NCI-H345 treated with DMSO at 0.1 percent for 48 hours (cell line): ENCODE data around the gene CHSY3.

Experiments used
- DNase-seq: peaks from one replicate; lab custom pipeline; 2025; ENCODE audit not compliant: unreplicated experiment; lab: John Stamatoyannopoulos, UW

Gene CHSY3

DNA sequence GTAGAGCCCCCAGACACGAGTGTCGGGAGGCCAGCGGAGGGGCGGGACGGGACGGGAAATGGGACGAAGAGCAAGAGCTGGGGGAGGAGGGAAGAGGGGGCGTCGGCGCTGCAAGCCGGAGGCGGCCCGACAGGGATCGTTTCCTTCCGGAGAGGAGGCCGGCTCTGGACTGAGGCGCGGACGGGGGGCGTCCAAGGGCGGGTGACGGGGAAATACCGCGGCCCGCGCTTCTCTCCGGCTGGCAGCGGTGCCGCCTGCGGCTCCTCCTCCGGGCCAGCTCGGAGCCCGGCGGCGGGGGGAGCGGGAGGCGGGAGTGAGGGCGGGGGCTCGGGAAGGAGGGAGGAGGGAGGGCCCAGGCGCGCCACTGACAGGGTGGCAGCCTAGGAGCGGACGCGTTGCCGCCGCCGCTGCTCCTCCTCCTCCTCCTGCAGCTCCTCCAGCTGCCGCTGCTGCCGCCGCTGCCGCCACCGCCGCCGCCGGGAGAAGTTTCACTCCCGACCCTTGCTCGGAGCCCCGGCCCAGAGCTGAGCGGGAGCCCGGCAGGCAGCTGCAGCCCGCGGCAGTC is at the start of gene CHSY3:
Gene CHSY3, plus strand, starts transcription at position 364 of the 565 bp plus-strand sequence.
- no peak for DNase-seq

GRCh38 chr5:129856325-129856724 is 47.9 kb upstream of the CHSY3 start:
- no peak for DNase-seq

GRCh38 chr5:129857116-129857515 is 47.1 kb upstream of the CHSY3 start:
- DNase-seq, result no peak

DNA sequence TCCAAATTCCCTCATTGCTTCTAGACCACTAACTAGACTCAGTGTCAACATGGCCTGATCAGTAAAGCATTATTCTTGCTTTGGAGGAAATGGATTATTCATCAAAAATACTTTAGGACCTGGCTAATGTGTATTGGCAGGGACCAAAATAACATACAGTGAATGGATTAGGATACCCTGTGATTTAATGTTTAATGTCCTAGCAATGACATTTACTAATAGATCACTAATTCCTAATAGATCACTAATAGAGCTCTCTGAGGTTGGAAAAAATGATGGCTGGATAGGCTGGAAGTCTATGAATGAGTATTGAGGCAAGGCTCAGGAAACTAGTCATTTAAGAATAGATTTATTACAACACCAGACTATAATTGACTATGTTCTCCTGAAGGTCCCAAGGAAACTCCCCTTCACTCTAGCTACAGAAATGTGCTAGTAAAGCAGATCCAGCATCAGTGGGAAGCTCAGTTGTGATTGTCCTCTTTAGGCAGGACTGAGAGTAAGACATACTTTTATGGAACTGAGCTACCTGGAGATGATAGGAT is 46.1 kb upstream of the CHSY3 start:
- no peak for DNase-seq

DNA sequence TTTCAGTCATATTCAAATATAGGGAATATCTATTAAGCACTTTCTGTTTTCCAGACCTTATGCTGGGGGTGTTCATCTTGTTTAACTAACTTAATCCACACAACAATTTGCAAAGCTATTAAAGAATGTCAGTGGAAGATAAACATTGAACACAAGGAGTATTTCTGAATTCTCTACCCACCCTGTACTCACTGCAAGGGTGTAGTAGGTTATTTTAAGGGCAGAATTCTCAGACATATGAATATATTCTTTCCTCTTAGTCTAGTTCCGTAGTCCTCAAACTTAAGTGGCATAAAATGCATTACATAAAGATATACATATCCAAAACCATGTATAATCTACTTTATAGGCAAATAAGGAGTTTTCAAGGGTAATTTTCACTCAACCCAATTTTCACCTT is 19.9 kb upstream of the CHSY3 start:
- no peak for DNase-seq

DNA sequence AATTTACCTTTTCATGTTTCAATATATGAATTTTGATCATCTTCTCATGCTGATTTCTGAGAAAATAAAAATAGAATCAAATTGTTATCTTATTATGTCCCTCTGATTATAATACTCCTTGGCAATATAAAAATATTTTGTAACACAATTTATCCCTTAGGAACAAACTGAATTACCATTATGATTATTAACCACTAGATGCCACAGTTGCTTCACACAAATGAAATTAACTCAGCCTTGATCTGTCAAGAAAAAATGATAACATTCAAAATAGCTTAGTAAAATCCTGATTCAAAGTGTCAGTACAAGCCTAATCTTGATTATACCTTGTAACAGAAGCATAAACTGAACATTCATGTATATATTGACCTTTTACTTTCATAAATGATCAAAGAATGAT is 4.8 kb upstream of the CHSY3 start:
- no peak for DNase-seq

DNA sequence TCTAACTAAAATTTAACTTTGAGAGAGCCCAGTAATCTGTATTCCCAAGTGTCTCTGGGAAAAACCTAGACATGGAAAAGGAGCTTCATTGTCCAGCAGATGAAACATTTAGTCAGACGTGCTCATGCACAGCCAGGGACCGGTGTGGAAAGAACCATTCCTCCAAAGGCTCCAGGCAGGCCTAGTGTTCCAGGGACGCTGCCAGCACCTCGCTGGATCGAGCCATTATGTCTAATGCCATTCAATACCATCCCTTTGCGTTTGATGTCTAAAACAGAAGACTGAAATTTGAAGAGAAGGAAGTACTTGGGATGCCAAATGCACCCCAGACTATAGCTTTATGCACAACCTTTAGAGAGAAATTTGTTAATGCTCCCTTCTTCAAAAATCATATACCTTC is 1.4 kb upstream of the CHSY3 start:
- DNase-seq, result no peak

DNA sequence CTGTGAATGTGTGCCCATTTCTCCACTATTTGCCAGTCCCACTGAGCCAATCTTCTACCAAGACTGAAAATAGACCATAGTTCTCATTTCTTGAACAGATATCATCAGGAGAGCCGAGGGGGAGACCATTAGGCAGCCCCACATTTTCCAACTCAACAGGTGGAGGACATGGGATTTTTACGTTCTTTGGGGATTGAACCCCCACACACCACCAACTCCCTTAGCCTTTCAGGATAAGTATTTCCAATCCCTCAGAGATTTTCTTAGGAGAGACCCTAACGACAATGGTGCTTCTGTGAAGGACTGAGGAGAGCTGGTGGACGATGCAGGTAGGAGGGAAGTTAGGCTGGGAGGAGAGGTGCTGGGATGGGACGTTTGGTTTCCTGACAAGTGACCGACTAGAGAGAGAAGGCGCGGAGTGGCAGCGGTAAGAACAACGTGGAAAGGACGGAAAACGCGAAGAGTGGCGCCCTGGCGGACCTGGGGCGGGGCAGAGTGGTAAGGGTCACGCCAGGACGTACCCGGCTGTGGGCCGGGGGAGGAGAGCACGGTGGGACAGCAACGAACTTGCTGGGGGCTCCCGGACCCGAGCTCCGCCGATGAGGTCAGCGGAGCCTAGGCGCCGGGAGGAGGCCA is 681 bp upstream of the CHSY3 start:
- no peak for DNase-seq

DNA sequence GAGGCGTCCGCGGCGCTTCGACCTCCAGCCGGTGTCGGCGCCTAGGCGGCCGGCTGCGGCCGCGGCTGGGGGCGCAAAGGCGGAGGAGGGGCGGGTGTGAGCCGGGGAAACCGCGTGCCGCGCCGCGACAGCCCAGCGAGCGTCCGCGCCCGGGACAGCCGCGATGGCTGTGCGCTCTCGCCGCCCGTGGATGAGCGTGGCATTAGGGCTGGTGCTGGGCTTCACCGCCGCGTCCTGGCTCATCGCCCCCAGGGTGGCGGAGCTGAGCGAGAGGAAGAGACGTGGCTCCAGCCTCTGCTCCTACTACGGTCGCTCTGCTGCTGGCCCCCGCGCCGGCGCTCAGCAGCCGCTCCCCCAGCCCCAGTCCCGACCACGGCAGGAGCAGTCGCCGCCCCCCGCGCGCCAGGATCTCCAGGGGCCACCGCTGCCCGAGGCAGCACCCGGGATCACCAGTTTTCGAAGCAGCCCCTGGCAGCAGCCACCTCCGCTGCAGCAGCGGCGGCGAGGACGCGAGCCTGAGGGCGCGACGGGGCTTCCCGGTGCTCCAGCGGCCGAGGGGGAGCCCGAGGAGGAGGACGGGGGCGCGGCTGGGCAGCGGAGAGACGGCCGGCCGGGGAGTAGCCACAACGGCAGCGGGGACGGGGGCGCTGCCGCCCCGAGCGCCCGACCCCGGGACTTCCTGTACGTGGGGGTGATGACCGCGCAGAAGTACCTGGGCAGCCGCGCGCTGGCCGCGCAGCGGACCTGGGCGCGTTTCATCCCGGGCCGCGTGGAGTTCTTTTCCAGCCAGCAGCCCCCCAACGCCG is 605 bp downstream of the CHSY3 start:
- no peak for DNase-seq

DNA sequence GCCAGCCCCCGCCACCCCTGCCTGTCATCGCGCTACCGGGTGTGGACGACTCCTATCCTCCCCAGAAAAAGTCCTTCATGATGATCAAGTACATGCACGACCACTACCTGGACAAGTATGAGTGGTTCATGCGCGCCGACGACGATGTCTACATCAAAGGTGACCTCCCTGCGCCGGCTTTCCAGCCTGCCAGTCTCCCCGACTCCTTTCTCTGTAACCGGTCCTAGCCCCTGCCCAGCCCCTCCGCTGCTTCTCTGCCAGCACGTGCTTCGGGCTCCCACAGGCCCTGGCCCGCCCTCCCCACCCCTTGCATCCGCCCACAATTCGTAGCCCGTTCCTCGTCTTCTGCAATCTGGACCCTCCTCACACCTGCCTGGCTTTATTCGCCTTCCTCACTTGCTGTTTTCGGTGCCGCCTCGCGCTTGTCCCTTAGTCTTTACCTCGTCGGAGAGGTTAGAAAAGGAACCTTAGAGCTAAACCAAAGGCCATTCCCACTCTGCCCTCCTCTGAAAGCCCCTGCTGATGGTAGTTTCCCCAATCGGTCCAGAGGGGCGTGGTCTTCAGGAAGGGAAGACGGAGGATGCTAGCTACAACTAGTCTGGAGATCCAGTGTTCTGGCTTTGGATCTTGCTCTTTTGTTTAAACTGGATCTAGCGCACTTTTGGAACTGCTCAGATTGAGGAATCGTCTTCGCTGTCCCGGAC is 1.4 kb downstream of the CHSY3 start:
- no peak for DNase-seq

DNA sequence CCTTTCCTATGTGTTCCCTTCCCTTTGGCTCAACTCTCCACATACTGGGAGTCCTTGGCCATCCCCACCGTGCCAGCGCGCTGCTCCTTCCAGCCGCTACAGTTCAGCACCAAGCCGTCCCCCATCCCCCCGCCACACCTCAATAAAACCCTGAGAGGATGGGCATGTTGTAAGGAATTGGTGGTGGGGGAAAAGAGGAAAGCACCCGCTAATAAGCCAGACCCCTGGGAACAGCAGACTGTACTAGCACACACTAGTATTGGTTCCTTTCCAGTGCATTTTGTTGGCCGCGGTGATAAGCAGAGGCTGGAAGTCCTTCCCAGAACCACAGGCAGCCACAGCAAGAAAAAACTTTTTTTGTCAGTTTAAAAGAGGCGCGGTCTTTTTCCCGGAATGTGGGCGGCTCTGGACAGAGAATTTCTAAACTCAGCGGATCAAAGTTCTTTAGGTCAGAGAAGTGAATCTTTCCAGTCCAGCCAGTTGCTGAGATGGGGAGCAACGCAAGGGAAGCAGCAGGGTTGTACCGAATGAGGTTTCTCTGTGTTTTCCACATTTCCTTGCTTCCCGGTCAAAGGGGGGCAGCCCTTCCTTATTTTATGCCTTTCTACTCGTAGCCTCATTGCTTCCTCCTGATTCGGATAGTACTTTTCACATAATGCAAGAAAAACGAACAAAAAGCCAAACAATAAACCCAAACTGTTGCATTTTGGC is 2.1 kb downstream of the CHSY3 start:
- no peak for DNase-seq

DNA sequence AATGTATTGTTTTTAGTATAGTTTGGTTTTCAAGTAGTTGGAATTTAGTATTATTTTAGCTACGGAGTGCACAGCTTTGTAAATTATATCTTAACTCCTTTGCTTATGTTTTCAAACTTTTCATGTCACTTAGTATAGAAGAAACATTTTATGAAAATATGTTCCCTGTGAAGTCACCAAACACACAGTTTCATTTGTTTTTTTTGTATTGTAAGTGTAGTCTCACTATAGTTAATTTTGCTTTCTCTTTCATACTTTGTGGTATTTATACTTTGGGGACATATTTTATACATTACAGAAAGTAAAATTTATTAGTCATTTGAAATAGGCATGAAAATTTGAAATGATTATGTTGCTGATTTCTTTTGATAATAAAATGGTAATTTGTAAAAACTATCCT is 5.0 kb downstream of the CHSY3 start:
- no peak for DNase-seq

DNA sequence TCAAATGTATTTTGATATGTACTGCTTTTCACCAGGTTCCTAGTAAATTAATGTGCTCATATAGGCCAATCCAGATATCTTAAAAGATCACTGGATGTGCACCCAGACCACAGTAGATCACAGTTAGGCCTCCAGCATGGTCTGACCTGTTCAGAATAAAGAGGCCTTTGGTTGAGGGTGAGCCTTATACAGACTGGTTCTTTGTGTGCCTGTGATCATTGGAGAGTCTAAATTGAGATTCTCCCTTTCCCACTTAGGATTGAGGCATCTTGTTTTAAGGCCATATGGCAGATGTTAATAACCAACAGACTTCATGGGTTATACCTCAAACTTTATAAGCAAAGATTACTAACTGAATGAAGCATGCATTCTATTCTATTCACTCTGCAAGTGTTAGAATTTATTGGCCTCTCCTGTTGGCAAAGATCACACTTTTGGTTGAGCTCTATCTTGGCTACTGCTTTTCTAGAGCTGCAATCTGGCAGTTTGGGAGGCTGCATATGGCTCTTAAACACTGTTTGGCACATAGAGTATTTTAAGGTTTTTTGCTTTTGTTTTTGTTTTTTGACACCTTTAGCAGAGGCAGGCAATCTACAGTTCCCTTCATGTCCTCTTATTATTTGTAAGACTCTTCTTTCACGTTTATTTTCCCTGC is 8.5 kb downstream of the CHSY3 start:
- DNase-seq, result no peak

DNA sequence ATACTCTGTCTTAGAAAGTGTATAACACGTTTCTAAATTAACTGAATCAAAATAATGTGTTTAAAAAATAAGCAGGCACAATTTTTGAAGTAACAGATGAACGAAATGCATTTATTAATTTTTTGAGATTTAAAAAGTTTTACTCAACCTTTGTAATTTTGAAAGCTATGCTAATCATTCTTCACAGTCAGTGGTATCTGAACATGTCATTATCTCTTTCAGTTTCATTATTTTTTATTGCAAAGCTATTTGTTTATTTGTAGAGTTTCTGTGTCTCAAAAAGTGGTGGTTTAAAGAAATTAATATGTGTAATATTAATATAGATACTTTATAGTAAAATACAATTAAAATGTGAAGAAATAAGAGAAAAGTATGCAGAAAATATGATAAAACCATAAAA is 11.2 kb downstream of the CHSY3 start:
- no peak for DNase-seq

DNA sequence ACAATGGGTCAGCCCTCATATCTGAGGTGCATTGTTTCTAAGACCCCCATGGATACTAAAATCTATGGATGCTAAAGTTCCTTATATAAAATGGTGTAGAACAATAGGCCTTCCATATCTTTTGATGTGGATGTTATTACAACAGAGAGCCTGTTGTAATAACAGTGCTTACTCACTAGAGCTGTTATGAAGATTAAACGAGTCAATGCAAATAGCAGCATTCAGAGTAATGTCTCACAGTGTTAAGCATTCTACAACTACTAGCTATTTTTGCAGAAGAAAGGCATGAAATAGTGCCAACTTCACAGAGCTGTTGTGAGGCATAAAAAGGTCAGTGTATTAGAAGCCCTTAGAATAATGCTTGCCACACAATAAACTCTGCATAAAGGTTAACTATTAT is 13.0 kb downstream of the CHSY3 start:
- DNase-seq, result no peak

DNA sequence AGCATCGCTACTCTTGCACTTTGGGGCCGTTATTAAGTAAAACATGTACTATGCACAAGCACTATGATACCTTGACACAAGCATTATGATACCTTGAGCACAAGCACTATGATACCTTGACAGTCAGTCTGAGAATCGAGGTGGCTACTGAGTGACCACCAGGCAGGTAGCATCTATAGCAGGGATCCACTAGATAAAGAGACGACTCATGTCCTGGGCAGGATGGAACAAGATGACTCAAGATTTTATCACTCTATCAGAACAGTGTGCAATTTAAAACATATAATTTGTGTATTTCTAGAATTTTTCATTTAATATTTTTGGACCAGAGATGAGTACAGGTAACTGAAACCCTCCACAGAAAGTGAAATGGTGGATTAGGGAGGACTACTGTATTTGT is 16.9 kb downstream of the CHSY3 start:
- no peak for DNase-seq

- no peak for DNase-seq
Measured at GRCh38 chr5:129930221-129930620, 26.0 kb downstream of the CHSY3 start.

GRCh38 chr5:129935626-129936025 is 31.4 kb downstream of the CHSY3 start:
- no peak for DNase-seq

- DNase-seq, result no peak
Measured at GRCh38 chr5:129938077-129938476, 33.8 kb downstream of the CHSY3 start.

GRCh38 chr5:129943936-129944335 is 39.7 kb downstream of the CHSY3 start:
- DNase-seq, result no peak
